ENCODE results near the gene MGME1.

- TF ChIP-seq EZH2 (IDR thresholded peaks at IDR 0.05; ENCODE audit: insufficient read depth, low read length) (no peak), CTCF (IDR thresholded peaks at IDR 0.05; ENCODE audit: insufficient read depth, low read depth, low read length) (no peak)
Measured at GRCh38 chr20:17952692-17953684, 15.8 kb upstream of the MGME1 start.
